H9 (cell line): ENCODE data around the gene LMCD1. TPM values are rescaled to one million over a fixed set of nuclear protein-coding genes. Genes with fewer than 3 reads are reported as not detected.
A peak's percentile ranks its signal among the peaks of the same experiment; 100 is the strongest.

Experiments
- DNase-seq: peaks from one replicate; pipeline ENCODE4 v3.0.0-alpha.2; 2017
- H2AFZ ChIP-seq: one replicate; pipeline ENCODE4 v1.6.1; 2013; ENCODE audit warnings: mild to moderate bottlenecking, low read length, control low read depth, moderate library complexity
- H2AK5ac ChIP-seq: 2 replicates; pipeline ENCODE4 v1.6.1; 2013; ENCODE audit warnings: low read length, control low read depth, mixed read lengths; ENCODE audit not compliant: insufficient read length
- H2BK120ac ChIP-seq: one replicate; pipeline ENCODE4 v1.6.1; 2013; ENCODE audit warnings: low read depth, mild to moderate bottlenecking, low read length, control low read depth, inconsistent platforms; ENCODE audit not compliant: poor library complexity, severe bottlenecking
- H2BK12ac ChIP-seq: 2 replicates; pipeline ENCODE4 v1.6.1; 2013; ENCODE audit warnings: low read length, control low read depth, mixed read lengths, low read depth; ENCODE audit not compliant: insufficient read length
- H2BK15ac ChIP-seq: 2 replicates; pipeline ENCODE4 v1.6.1; 2013; ENCODE audit warnings: low read depth, low read length, control low read depth
- H2BK20ac ChIP-seq: one replicate; pipeline ENCODE4 v1.6.1; 2013; ENCODE audit warnings: low read depth, mild to moderate bottlenecking, low read length, control low read depth, inconsistent platforms; ENCODE audit not compliant: poor library complexity, severe bottlenecking
- H2BK5ac ChIP-seq: 2 replicates; pipeline ENCODE4 v1.6.1; 2013; ENCODE audit warnings: low read length, control low read depth, mixed read lengths; ENCODE audit not compliant: insufficient read length
- H3K14ac ChIP-seq: 2 replicates; pipeline ENCODE4 v1.6.1; 2013; ENCODE audit warnings: low read length, control low read depth; ENCODE audit not compliant: insufficient read depth
- H3K18ac ChIP-seq: 2 replicates; pipeline ENCODE4 v1.6.1; 2013; ENCODE audit warnings: low read depth, mild to moderate bottlenecking, mixed read lengths, low read length, control low read depth; ENCODE audit not compliant: insufficient read length
- H3K23ac ChIP-seq: 2 replicates; pipeline ENCODE4 v1.6.1; 2013; ENCODE audit warnings: low read length, control low read depth, mixed read lengths, low read depth; ENCODE audit not compliant: insufficient read length
- H3K23me2 ChIP-seq: 2 replicates; pipeline ENCODE4 v1.6.1; 2013; ENCODE audit warnings: low read depth, mild to moderate bottlenecking, mixed read lengths, low read length, control low read depth; ENCODE audit not compliant: insufficient read length, poor library complexity, severe bottlenecking
- H3K27ac ChIP-seq: 2 replicates; pipeline ENCODE4 v1.5.1; 2013; ENCODE audit warnings: low read length, control low read depth, mixed read lengths, low read depth; ENCODE audit not compliant: insufficient read length
- H3K27me3 ChIP-seq: 2 replicates; pipeline ENCODE4 v1.6.1; 2013; ENCODE audit warnings: low read length, control low read depth, inconsistent platforms; ENCODE audit not compliant: insufficient read depth
- H3K4ac ChIP-seq: 2 replicates; pipeline ENCODE4 v1.6.1; 2013; ENCODE audit warnings: low read depth, mild to moderate bottlenecking, control low read depth, inconsistent platforms, low read length, moderate library complexity
- H3K4me1 ChIP-seq: 2 replicates; pipeline ENCODE4 v1.6.1; 2013; ENCODE audit warnings: low read length, control low read depth, inconsistent platforms; ENCODE audit not compliant: insufficient read depth
- H3K4me2 ChIP-seq: 2 replicates; pipeline ENCODE4 v1.6.1; 2013; ENCODE audit warnings: low read length, control low read depth, mixed read lengths; ENCODE audit not compliant: insufficient read length, insufficient read depth
- H3K56ac ChIP-seq: 2 replicates; pipeline ENCODE4 v1.6.1; 2013; ENCODE audit warnings: low read depth, mild to moderate bottlenecking, mixed read lengths, low read length, control low read depth; ENCODE audit not compliant: insufficient read length
- H3K79me1 ChIP-seq: 2 replicates; pipeline ENCODE4 v1.6.1; 2013; ENCODE audit warnings: low read depth, mild to moderate bottlenecking, moderate library complexity, low read length, control low read depth, inconsistent platforms; ENCODE audit not compliant: insufficient read depth, poor library complexity, severe bottlenecking
- H3K79me2 ChIP-seq: 2 replicates; pipeline ENCODE4 v1.6.1; 2013; ENCODE audit warnings: low read length, control low read depth, inconsistent platforms; ENCODE audit not compliant: insufficient read depth
- H3K9ac ChIP-seq: 2 replicates; pipeline ENCODE4 v1.6.1; 2013; ENCODE audit warnings: low read length, control low read depth, mixed read lengths; ENCODE audit not compliant: insufficient read length; ENCODE audit errors: extremely low read depth
- H3K9me3 ChIP-seq: one replicate; pipeline ENCODE4 v1.6.1; 2013; ENCODE audit warnings: low read depth, low read length, inconsistent platforms; ENCODE audit not compliant: control insufficient read depth
- H3T11ph ChIP-seq: one replicate; pipeline ENCODE4 v1.6.1; 2013; ENCODE audit warnings: mild to moderate bottlenecking, low read length, control low read depth, inconsistent platforms
- H4K20me1 ChIP-seq: one replicate; pipeline ENCODE4 v1.6.1; 2013; ENCODE audit not compliant: control insufficient read depth, insufficient read length, insufficient read depth
- H4K5ac ChIP-seq: 2 replicates; pipeline ENCODE4 v1.6.1; 2013; ENCODE audit warnings: low read depth, mild to moderate bottlenecking, mixed read lengths, low read length, control low read depth; ENCODE audit not compliant: insufficient read length
- H4K8ac ChIP-seq: replicated peaks from 2 replicates; pipeline ENCODE4 v1.6.1; 2013; ENCODE audit warnings: low read length, control low read depth, mixed read lengths, low read depth; ENCODE audit not compliant: insufficient read length
- H4K91ac ChIP-seq: 2 replicates; pipeline ENCODE4 v1.6.1; 2013; ENCODE audit warnings: low read depth, mild to moderate bottlenecking, moderate library complexity, mixed read lengths, low read length, control low read depth; ENCODE audit not compliant: insufficient read length
- H3K27ac Mint-ChIP-seq, 3 experiments: 2 replicates in 2 of 3; 3 replicates in 1 of 3; pipeline ENCODE4 v1.8.0; 2020 to 2021; ENCODE audit warnings: mixed read lengths in 3 of 3, mild to moderate bottlenecking in 1 of 3, moderate library complexity in 1 of 3
- H3K27me3 Mint-ChIP-seq: 2 replicates; pipeline ENCODE4 v1.8.0; 2021; ENCODE audit warnings: low read depth, mild to moderate bottlenecking, moderate library complexity, mixed read lengths
- H3K36me3 Mint-ChIP-seq, 3 experiments: 2 replicates in 2 of 3; 3 replicates in 1 of 3; pipeline ENCODE4 v1.8.0; 2020 to 2021; ENCODE audit warnings: low read depth in 3 of 3, mixed read lengths in 3 of 3; ENCODE audit not compliant: insufficient read depth in 1 of 3
- H3K4me1 Mint-ChIP-seq, 2 experiments: 2 replicates each; pipeline ENCODE4 v1.8.0; 2020; ENCODE audit warnings: mixed read lengths in 2 of 2
- H3K4me3 Mint-ChIP-seq, 2 experiments: 2 replicates in 1 of 2; 3 replicates in 1 of 2; pipeline ENCODE4 v1.8.0; 2020 to 2021; ENCODE audit warnings: mild to moderate bottlenecking in 2 of 2, mixed read lengths in 2 of 2, moderate library complexity in 1 of 2
- H3K9me3 Mint-ChIP-seq, 2 experiments: 2 replicates in 1 of 2; 3 replicates in 1 of 2; pipeline ENCODE4 v1.8.0; 2020; ENCODE audit warnings: mild to moderate bottlenecking in 2 of 2, mixed read lengths in 2 of 2, moderate library complexity in 1 of 2
- CTCF ChIP-seq: fragments of 200-600 bp; sonication (generic); conservative IDR thresholded peaks from 3 replicates; pipeline ENCODE4 v1.8.0; 2021; ENCODE audit warnings: antibody characterized with exemption, mild to moderate bottlenecking
- WGBS: extraction: QIAGEN DNeasy Blood & Tissue Kit; methylation state at CpG from one replicate; pipeline ENCODE4 v1.1.7; 2013; ENCODE audit warnings: missing lambda C conversion rate, low lambda C conversion rate, mixed read lengths; ENCODE audit not compliant: insufficient read length; ENCODE audit errors: extremely low coverage; 5-methylcytosine and 5-hydroxymethylcytosine counted together
- total RNA-seq: library from RNA; stranded (reverse); gene quantifications from 2 replicates; pipeline ENCODE4 v1.2.1, GENCODE V29; 2021

The LMCD1 gene
- total RNA-seq, 1 experiment from 2014 or later, result 19.2 TPM

DNA sequence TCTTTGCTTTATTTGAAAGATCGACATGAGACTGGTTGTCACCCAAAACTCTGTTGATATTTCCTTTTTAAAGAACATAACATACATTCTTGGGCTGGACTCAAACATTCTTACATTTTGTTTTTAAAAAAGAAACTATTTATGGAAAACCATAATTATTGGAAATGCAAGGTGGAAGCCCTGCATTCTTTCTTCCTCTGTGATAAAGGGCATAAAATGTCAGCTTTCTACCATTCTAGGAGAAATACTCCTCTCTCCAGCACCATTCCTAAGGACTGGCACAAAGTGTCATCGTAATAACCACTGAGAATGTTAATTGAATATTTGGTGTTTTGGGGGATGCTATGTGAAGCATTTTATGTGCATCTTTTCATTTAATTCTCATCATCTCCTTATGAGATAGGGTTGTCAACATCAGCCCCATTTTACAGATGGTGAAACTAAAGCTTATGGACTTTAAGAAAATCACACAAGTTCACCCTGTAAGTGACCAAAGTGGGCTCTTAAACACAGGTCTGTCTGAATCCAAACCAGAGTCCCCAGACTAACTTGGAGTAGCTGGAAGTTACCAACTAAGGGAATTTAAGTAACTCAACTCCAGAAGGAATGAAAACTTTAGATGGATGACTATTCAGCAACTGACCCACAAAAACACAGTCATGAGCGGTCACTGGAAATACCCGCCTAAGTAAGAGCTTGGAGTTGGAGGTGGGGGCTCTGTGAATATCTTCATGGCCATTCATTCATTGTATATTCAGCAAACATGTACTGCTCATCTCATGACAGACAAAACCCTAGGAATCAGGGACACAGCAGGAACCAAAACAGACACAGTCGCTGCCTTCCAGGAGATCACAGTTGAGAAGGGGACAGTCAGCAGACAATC lies 45.9 kb upstream of the LMCD1 start:
- H4K5ac ChIP-seq, result no peak overlapping the region
- no peak for TF ChIP-seq CTCF
- H3K4me3 Mint-ChIP-seq, result no peak overlapping the region
- no peaks in the 10 kb centered on the region for H3K79me2 ChIP-seq
- H2BK15ac ChIP-seq, result no peak overlapping the region
- no peaks in the 10 kb centered on the region for H3K9me3 ChIP-seq
- no peaks in the 10 kb centered on the region for H4K20me1 ChIP-seq
- peaks cover 5% of the 10 kb centered on the region; the same call in 1 of the 2 replicates for H3K4me1 ChIP-seq
- H3K27ac Mint-ChIP-seq, result peak overlapping the region in 1 of 3 experiments; percentile 35; a peak in 2 of 7 replicates
- no peak overlapping the region for H3K4me2 ChIP-seq
- H2BK5ac ChIP-seq, result no peak overlapping the region
- H3K27ac ChIP-seq, result no peak overlapping the region
- no peaks in the 10 kb centered on the region for H3K23me2 ChIP-seq
- H3K4me1 Mint-ChIP-seq, result peaks cover 20 to 22% of the 10 kb centered on the region in 2 experiments
- H3K9ac ChIP-seq, result no peak overlapping the region
- no peak overlapping the region for H3K14ac ChIP-seq
- no peaks in the 10 kb centered on the region for H3K79me1 ChIP-seq
- no peak overlapping the region for H3K18ac ChIP-seq
- no peak overlapping the region for H3T11ph ChIP-seq
- H3K56ac ChIP-seq, result no peak overlapping the region
- H3K23ac ChIP-seq, result no peak overlapping the region
- H4K91ac ChIP-seq, result no peak overlapping the region
- H2AK5ac ChIP-seq, result no peak overlapping the region
- H2AFZ ChIP-seq, result no peak overlapping the region
- no peak for DNase-seq
- no peak overlapping the region for H2BK20ac ChIP-seq
- no peaks in the 10 kb centered on the region for H3K27me3 ChIP-seq
- H3K27me3 Mint-ChIP-seq, result peaks cover 7% of the 10 kb centered on the region
- no peaks in the 10 kb centered on the region; a peak in 1 of 5 replicates for H3K9me3 Mint-ChIP-seq
- H2BK120ac ChIP-seq, result no peak overlapping the region
- no peak overlapping the region for H4K8ac ChIP-seq
- H2BK12ac ChIP-seq, result no peak overlapping the region
- WGBS, result no CpG with 5 or more reads among the region's 5 CpGs
- H3K36me3 Mint-ChIP-seq, result no peaks in the 10 kb centered on the region
- H3K4ac ChIP-seq, result no peak overlapping the region
